Stomach (tissue), 4 donors: Measurements from ENCODE around the gene SCG5.
"Not testable (repeated sequence)": the region's sequence is repeated elsewhere in the genome, so short reads cannot be mapped to it uniquely, and the experiment has no call there.

Experiments used
- CTCF ChIP-seq, 7 experiments: fragments of 450-650 bp in 4 of 7; fragments of 200-600 bp in 3 of 7; sonication (generic) in 3 of 7; IDR thresholded peaks; one replicate each; pipeline ENCODE4 v1.5.1; 2016 to 2019; ENCODE audit warnings: antibody characterized with exemption in 7 of 7, control low read depth in 2 of 7, mild to moderate bottlenecking in 1 of 7
- EP300 ChIP-seq: sonication (generic); formaldehyde crosslinking; IDR thresholded peaks from one replicate; pipeline ENCODE4 v1.6.1; 2017; ENCODE audit warnings: antibody characterized with exemption
- POLR2A ChIP-seq, 4 donors: fragments of 450-650 bp; IDR thresholded peaks; one replicate each; pipeline ENCODE4 v1.6.1; 2016; ENCODE audit warnings: antibody characterized with exemption in 4 of 4, control low read depth in 2 of 4, mild to moderate bottlenecking in 1 of 4, moderate library complexity in 1 of 4
- POLR2AphosphoS5 ChIP-seq, 3 donors: sonication (generic); formaldehyde crosslinking; IDR thresholded peaks; one replicate each; pipeline ENCODE4 v1.6.1; 2016; ENCODE audit warnings: antibody characterized with exemption in 3 of 3

DNA sequence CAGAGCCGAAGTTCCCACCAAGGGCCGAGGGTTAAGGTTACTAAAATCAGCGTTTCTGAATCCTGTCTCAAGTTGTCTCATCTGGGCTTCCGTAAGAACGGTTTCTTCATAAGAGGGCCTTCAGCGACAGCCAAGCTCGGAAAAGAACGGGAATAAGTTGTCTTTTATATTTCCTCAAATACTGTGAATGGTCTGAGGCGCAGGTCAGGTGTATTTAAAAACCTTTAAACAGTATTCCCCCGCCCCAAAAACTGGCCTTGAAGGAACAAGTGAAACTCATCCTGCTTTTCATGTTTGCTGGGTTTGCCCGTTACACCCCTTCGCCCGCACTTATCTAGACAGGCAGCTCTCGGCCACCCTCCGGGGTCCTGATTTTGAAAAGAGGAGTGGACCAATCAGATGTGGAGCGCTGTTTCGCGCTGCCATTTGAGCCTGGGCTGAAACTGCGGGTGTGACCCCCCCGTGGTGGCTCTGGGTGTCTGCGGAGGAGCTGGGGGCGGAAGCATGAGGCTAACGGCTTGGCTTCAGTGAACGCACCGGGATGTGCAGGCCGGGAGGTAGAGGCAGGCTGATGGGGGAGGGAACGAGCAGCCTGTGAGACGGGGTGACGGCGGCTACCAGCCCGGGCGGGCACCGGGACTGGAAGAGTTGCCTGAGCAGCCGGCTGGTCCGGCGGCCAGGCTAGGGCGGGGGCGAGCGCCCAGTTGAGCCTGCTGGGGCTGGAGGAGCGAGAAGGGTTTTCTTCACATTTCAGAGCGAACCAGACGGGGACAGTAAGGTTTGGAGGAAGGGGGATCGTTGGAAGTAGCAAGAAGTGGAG is 26.2 kb upstream of the SCG5 start, which contains the start of gene ARHGAP11A:
- TF ChIP-seq POLR2A (IDR thresholded peaks at IDR 0.05); CTCF (IDR thresholded peaks at IDR 0.05); EP300: not testable (repeated sequence)
- peak in 1 of 3 donors; percentile 25 for TF ChIP-seq POLR2AphosphoS5 (IDR thresholded peaks at IDR 0.05)
